ENCODE results near the gene ZNF66.
"Not testable (repeated sequence)": the region's sequence is repeated elsewhere in the genome, so short reads cannot be mapped to it uniquely, and the experiment has no call there.

Gene ZNF66

GRCh38 chr19:20776083-20777076, at the start of gene ZNF66:
Gene ZNF66, plus strand, starts transcription at chr19:20776304. Its CDS starts 144 bp downstream, at chr19:20776448.
- H3K4me3 ChIP-seq (ENCODE audit: low read depth, low read length) = peak within 1 kb of the TSS; percentile 81
- TF ChIP-seq CTCF (IDR thresholded peaks at IDR 0.05; ENCODE audit: low read depth, low read length) = no peak

GRCh38 chr19:20750169-20750568, 25.9 kb upstream of the ZNF66 start:
- H3K4me3 ChIP-seq (ENCODE audit: low read depth, low read length) = not testable (repeated sequence)

- H3K4me3 ChIP-seq (ENCODE audit: low read depth, low read length) = not testable (repeated sequence)
Observed at GRCh38 chr19:20752291-20752690, 23.8 kb upstream of the ZNF66 start.

DNA sequence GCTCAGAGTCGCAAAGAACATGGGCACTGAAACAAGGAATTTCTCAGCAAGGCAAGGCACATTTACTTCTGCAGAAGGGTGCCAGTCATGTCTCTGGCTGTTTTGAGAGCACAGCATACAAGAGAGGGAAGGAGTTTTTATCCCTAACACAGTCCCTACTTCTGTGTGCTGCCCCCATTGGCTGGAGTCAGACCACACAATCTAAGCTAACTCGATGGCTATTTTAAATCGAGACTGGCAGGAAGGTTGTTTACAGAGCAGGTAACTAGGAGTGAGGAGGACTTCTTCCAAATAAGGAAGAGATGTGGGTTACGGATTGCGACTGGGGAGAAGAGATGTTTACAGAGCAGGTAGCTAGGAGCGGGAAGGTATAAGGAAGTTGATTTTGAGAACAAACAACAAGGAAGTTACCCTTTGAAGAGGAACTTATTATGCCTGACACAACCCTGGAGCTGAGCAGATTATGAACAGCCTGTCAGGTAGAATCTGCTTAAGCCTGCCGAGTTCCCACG, 6.8 kb upstream of the ZNF66 start:
- not testable (repeated sequence) for H3K4me3 ChIP-seq (ENCODE audit: low read depth, low read length)

DNA sequence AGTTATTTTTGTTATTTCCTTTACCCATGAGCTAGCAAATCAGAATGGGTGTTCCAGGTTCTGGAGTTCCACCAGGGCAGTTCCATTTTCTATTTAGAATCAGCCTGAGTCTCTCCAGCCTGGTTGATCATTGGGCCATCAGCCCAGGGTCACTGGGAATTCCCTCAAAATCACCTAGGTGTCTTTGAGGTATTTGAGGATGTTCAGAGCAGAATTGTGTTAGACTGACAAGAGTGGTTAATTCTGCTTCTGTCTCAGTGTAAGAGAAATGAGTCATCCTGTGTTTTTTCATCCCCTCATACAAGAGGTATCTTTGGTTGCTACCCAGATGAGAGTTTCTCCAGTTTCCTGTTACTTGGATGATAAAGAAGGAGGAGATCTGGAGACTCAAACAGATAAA, 11.7 kb downstream of the ZNF66 start:
- TF ChIP-seq CTCF (IDR thresholded peaks at IDR 0.05; ENCODE audit: low read depth, low read length) = no peak
- no peak overlapping the region for H3K4me3 ChIP-seq (ENCODE audit: low read depth, low read length)

DNA sequence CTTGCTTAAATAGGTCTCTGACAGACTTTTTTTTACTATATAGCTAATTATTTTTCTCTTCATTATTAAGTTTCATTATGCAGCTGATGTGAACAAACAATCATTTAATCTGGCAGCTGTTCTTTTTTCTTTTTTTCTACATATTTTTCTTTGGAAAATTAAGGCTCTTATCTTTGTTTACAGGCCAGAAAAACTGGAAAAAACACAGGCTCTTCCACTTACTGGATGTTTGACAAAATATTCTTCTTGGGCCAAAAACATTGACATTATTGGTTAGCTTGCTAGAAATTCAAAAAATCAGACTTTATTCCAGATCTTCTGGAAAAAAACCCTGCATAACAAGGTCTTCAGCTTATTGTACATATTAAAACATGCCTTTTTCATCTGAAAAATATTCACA, 15.7 kb downstream of the ZNF66 start:
- H3K4me3 ChIP-seq (ENCODE audit: low read depth, low read length) = no peak overlapping the region
- TF ChIP-seq CTCF (IDR thresholded peaks at IDR 0.05; ENCODE audit: low read depth, low read length) = no peak

DNA sequence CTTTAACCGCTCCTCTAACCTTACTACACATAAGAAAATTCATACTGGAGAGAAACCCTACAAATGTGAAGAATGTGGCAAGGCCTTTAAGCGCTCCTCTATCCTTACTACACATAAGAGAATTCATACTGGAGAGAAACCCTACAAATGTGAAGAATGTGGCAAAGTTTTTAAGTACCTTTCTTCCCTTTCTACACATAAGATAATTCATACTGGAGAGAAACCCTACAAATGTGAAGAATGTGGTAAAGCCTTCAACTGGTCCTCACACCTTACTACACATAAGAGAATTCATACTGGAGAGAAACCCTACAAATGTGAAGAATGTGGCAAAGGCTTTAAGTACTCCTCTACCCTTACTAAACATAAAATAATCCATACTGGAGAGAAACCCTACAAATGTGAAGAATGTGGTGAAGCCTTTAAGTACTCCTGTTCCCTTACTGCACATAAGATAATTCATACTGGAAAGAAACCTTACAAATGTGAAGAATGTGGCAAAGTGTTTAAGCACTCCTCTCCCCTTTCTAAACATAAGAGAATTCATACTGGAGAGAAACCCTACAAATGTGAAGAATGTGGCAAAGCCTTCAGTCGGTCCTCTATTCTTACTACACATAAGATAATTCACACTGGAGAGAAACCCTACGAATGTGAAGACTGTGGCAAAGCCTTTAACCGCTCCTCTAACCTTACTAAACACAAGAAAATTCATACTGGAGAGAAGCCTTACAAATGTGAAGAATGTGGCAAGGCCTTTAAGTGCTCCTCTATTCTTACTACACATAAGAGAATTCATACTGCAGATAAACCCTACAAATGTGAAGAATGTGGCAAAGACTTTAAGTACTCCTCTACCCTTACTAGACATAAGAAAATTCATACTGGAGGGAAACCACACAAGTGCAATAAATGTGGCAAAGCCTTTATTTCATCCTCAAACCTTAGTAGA, 30.5 kb downstream of the ZNF66 start:
- not testable (repeated sequence) for H3K4me3 ChIP-seq (ENCODE audit: low read depth, low read length)

GRCh38 chr19:20840371-20840770, 64.3 kb downstream of the ZNF66 start:
- no peak overlapping the region for H3K4me3 ChIP-seq (ENCODE audit: low read depth, low read length)
- no peak for TF ChIP-seq CTCF (IDR thresholded peaks at IDR 0.05; ENCODE audit: low read depth, low read length)

All from WI38 (cell line).